Epidermal melanocyte (primary cell): ENCODE measurements around the gene ABCA2.

Experiments
- DNase-seq: peaks from one replicate; pipeline ENCODE4 v3.0.0; 2011; ENCODE audit warnings: low spot score; ENCODE audit not compliant: insufficient read length

ABCA2 gene

GRCh38 chr9:136963751-136964150 is 64.3 kb downstream of the ABCA2 start:
- no peak for DNase-seq

GRCh38 chr9:136963341-136963740 is 64.7 kb downstream of the ABCA2 start:
- DNase-seq = no peak

- DNase-seq = no peak
Measured at GRCh38 chr9:136962701-136963248, 65.3 kb downstream of the ABCA2 start.

- DNase-seq = no peak
Measured at GRCh38 chr9:136962163-136962562, 65.9 kb downstream of the ABCA2 start.

GRCh38 chr9:136961279-136962065 is 66.6 kb downstream of the ABCA2 start:
- DNase-seq = no peak

GRCh38 chr9:136960938-136961275 is 67.1 kb downstream of the ABCA2 start:
- DNase-seq = no peak

- no peak for DNase-seq
Measured at GRCh38 chr9:136960212-136960937, 67.7 kb downstream of the ABCA2 start.

- no peak for DNase-seq
Measured at GRCh38 chr9:136958898-136959850, 68.9 kb downstream of the ABCA2 start.

- no peak for DNase-seq
Measured at GRCh38 chr9:136958473-136958872, 69.6 kb downstream of the ABCA2 start.

- DNase-seq = no peak
Measured at GRCh38 chr9:136957901-136958300, 70.1 kb downstream of the ABCA2 start.

- DNase-seq = no peak
Measured at GRCh38 chr9:136957461-136957860, 70.6 kb downstream of the ABCA2 start.
